GM12873 (cell line): ENCODE results near the gene GRID2.

Experiments
- TF ChIP-seq, protein P1 (sequence below): IDR thresholded peaks from 2 replicates; pipeline ENCODE4 v1.5.1; 2012; ENCODE audit warnings: low read depth, mild to moderate bottlenecking, moderate library complexity, low read length, control low read depth; ENCODE audit not compliant: insufficient read depth; ENCODE audit errors: missing control alignments

Gene GRID2

DNA sequence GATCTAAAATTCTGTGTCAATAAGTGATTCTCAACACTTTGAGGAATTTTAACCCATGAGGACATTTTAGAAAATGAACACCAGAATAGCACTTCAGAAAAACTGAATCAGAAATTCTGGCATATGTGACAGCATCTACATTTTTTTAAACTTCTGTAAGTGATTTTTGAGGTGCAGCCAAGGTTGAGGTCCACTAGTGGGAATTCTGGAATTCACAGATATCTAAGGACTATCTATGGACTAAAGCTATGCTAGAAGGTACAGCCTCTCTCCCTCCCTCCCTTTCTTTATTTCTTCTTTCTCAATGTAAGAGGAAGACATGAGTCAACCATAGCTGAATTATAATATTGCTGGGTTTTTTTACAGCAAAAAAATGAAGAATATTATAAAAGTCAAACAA lies 1016.6 kb downstream of the GRID2 start:
- TF ChIP-seq, protein P1, sequence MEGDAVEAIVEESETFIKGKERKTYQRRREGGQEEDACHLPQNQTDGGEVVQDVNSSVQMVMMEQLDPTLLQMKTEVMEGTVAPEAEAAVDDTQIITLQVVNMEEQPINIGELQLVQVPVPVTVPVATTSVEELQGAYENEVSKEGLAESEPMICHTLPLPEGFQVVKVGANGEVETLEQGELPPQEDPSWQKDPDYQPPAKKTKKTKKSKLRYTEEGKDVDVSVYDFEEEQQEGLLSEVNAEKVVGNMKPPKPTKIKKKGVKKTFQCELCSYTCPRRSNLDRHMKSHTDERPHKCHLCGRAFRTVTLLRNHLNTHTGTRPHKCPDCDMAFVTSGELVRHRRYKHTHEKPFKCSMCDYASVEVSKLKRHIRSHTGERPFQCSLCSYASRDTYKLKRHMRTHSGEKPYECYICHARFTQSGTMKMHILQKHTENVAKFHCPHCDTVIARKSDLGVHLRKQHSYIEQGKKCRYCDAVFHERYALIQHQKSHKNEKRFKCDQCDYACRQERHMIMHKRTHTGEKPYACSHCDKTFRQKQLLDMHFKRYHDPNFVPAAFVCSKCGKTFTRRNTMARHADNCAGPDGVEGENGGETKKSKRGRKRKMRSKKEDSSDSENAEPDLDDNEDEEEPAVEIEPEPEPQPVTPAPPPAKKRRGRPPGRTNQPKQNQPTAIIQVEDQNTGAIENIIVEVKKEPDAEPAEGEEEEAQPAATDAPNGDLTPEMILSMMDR, result no peak

DNA sequence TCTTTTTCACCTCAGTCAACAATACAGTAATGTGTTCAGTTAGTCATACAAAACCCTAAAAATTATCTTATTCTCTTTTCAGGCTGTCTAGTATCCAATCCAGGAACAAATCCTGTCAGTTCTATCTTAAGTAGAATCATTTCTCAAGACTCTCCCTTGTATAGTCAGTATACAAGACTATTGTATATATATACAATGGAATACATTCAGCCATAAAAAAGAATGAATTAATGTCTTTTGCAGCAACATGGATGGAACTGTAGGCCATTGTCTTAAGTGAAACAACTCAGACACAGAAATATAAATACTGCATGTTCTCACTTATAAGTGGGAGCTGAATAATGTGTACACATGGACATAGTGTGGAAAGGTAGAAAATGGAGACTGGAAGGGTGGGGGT lies 1023.6 kb downstream of the GRID2 start:
- TF ChIP-seq, protein P1, result no peak

DNA sequence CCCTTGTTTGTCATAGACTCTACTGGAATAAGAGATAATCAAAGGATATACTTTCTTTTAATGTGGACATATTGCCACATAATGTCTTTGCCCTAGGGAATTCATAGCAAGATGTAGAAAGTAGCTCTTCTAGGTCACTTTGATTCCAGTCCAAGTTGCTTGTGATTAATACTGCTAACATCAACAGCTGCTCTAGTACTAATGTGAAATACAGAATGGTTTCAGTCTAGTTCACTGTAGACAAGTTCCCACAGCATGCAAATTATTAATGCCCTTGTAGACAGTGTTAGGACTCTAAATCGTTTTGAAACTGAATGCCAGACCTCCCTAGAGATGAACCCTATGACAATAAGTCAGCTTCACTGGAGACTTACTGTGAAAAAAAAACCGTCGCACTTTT lies 1030.2 kb downstream of the GRID2 start:
- TF ChIP-seq, protein P1, result no peak

DNA sequence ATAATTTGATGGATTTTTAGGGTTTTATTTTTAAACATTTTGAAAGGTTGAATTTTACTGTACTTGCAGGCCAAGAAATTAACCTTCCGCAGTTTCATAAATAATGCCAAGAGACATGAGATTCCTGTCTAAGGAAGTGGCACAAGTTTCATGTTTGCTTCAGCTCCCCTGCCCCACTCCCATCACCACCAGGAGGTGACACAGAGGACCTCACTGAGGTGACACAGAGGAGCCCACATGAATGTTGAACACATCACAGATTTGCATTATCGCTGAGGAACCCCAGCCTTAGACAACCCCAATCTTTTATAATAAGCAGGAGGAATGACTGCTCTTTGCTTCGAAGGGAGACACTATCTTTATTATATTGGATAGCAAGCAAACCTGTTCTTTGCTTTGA lies 1033.4 kb downstream of the GRID2 start:
- TF ChIP-seq, protein P1, result no peak

DNA sequence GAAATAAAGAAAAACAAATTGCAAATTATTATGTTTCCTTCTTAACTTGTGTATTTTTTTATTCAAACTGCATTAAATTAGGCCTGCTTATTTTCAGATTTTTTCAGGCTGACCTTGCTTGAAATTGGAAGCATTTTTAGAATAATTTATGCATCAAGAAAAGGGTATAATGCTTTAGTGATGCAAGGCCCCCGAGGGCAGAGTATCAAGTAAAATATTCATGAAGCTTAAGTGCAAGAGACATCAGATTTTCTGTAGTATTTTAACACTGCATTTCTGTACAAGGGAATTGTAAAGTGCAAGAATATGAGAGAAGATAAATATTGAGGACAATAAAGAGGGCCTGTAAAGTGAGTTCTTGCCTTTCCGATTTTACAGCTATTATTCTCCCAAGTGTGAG lies 1039.0 kb downstream of the GRID2 start:
- TF ChIP-seq, protein P1, result no peak

DNA sequence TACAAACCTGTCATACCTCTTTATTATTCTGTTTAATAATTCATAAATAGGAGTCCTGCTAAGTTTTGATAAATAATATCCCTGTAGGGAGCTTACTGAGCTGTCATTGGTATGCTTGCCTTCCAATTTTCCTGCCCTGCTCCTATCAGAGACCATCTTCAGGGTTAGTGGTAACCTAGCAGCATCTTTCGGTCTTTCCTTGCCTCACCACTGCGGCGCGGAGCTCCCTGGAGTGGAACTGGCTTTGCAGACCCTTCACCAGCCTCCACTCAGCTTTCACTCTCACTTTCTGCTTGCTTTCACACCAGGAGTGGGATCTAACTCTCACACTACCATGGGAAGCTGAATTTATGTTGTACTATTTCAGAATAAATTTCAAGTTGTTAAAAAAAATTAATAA lies 1043.1 kb downstream of the GRID2 start:
- TF ChIP-seq, protein P1, result no peak

DNA sequence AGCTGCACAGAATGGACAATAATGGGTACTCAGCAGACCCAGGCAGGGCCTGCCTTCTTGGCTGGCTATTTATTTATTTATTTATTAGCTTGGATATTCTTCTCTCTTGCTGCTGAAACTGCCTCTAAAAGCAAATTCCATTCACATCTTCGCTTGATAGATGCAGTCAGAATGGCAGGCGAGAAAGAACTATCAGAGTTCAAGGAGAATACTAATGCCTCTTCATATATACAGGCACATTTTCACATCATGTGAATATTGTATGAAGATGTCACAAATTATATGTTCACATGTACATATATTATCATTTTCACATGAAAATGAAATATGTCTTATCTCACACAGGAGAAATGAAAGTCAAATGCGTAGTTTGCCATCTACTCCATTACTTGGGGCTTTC lies 1045.1 kb downstream of the GRID2 start:
- TF ChIP-seq, protein P1, result no peak

DNA sequence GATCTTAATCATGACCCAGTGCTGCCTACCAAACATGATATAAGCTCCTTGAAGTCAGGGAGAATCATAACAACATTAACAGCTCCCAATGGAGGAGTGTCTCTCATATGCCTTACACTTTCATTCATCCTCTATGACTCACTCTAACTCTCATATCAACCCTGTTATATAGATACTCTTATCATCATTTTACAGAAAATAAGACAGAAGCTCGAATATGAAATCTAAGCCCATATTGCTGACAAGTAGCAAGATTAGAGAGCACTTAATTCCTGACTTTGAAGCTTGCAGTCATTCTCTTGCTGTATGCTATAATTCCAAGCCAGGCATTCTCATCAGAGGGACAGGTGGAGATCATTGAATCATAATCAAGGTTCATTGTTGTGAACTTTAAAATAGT lies 1048.1 kb downstream of the GRID2 start:
- TF ChIP-seq, protein P1, result no peak
